Right lobe of liver (tissue), 4 donors: Measurements from ENCODE around the gene CSRNP2.

ENCODE experiments used
- CTCF ChIP-seq, 4 donors: fragments of 200-600 bp in 3 of 4; fragments of 450-650 bp in 1 of 4; IDR thresholded peaks; one replicate each; pipeline versions ENCODE4 v1.5.1 to v1.8.0; 2016 to 2022; ENCODE audit warnings: antibody characterized with exemption in 4 of 4, mild to moderate bottlenecking in 2 of 4
- POLR2A ChIP-seq: fragments of 450-650 bp; IDR thresholded peaks from one replicate; pipeline ENCODE4 v1.6.1; 2017; ENCODE audit warnings: antibody characterized with exemption, mild to moderate bottlenecking
- donor health status: DM: no; HTN: no; CAD: no.
- donor health status: DM: no; HTN: no; CAD: no.
- donor health status: DM: no; HTN: yes; CAD: no.

GRCh38 chr12:51122844-51123243, 39.4 kb upstream of the CSRNP2 start:
- no peak for TF ChIP-seq CTCF (IDR thresholded peaks at IDR 0.05)
- no peak for TF ChIP-seq POLR2A
